Tibial artery (tissue), 4 donors: ENCODE measurements around the gene SMC1B.

ENCODE experiments used
- DNase-seq, 2 donors: peaks; one replicate each; pipeline ENCODE4 v3.0.0-alpha.2; 2019
- H3K27ac ChIP-seq, 2 donors: fragments of 200-600 bp; sonication (generic) in 1 of 2; 1 replicate in 1 of 2; 2 replicates in 1 of 2; pipeline ENCODE4 v1.5.1; 2018 to 2019; ENCODE audit warnings: mild to moderate bottlenecking in 1 of 2
- H3K27me3 ChIP-seq, 2 donors: fragments of 200-600 bp; sonication (generic) in 1 of 2; one replicate each; pipeline versions ENCODE4 v1.5.1 to v1.6.0; 2016 to 2019
- H3K36me3 ChIP-seq, 3 donors: fragments of 200-600 bp; sonication (generic) in 2 of 3; one replicate each; pipeline ENCODE4 v1.5.1; 2016 to 2019; ENCODE audit warnings: mild to moderate bottlenecking in 2 of 3
- H3K4me1 ChIP-seq, 4 donors: fragments of 200-600 bp; sonication (generic) in 2 of 4; 1 replicate in 3 of 4; 2 replicates in 1 of 4; pipeline ENCODE4 v1.5.1; 2016 to 2019
- H3K4me3 ChIP-seq, 2 donors: fragments of 200-600 bp; sonication (generic) in 1 of 2; 1 replicate in 1 of 2; 2 replicates in 1 of 2; pipeline ENCODE4 v1.5.1; 2018 to 2019; ENCODE audit warnings: mild to moderate bottlenecking in 2 of 2
- H3K9me3 ChIP-seq, 3 donors: fragments of 200-600 bp; sonication (generic) in 1 of 3; one replicate each; pipeline ENCODE4 v1.5.1; 2016 to 2019
- intact Hi-C: fragments of 100-400 bp; cut with DNase I; formaldehyde crosslinking; loops from one replicate; pipeline ENCODE4 v1.15.0; 2023; ENCODE audit warnings: low total_unique reads
- TF ChIP-seq, protein P1 (sequence below), 2 experiments: fragments of 200-600 bp in 1 of 2; fragments of 450-650 bp in 1 of 2; IDR thresholded peaks; one replicate each; pipeline ENCODE4 v1.5.1; 2017 to 2019; ENCODE audit warnings: antibody characterized with exemption in 2 of 2, mild to moderate bottlenecking in 1 of 2, moderate library complexity in 1 of 2

The SMC1B gene

DNA sequence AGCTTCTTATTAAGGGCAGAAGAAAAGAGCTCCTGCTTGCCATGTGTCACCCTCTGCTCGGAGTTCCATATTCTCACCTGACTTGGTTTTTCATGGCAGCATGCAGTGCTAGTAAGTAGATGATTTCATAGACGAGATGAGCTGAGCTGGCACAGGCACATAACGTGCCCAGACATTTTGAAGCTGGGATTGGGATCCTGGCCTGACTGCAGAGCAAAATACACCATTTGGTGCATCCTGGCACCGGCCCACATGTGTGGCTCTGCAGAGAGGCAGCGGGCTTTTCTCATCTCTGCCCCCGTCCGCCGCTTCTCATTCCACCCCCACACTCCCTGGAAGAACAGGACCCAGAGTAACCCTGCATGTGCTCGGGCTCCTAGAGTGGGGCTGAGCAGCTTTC lies 78.9 kb downstream of the SMC1B start:
- H3K9me3 ChIP-seq: no peaks in the 10 kb centered on the region
- DNase-seq: no peak
- peak overlapping the region in 1 of 2 donors; percentile 16 for H3K27ac ChIP-seq
- peaks cover 0 to 31% (median 12%) of the 10 kb centered on the region in 4 donors for H3K4me1 ChIP-seq
- no peak overlapping the region for H3K4me3 ChIP-seq
- H3K36me3 ChIP-seq: peaks cover 23 to 77% (median 59%) of the 10 kb centered on the region in 3 donors
- intact Hi-C loops: no loop called here
- TF ChIP-seq, protein P1, sequence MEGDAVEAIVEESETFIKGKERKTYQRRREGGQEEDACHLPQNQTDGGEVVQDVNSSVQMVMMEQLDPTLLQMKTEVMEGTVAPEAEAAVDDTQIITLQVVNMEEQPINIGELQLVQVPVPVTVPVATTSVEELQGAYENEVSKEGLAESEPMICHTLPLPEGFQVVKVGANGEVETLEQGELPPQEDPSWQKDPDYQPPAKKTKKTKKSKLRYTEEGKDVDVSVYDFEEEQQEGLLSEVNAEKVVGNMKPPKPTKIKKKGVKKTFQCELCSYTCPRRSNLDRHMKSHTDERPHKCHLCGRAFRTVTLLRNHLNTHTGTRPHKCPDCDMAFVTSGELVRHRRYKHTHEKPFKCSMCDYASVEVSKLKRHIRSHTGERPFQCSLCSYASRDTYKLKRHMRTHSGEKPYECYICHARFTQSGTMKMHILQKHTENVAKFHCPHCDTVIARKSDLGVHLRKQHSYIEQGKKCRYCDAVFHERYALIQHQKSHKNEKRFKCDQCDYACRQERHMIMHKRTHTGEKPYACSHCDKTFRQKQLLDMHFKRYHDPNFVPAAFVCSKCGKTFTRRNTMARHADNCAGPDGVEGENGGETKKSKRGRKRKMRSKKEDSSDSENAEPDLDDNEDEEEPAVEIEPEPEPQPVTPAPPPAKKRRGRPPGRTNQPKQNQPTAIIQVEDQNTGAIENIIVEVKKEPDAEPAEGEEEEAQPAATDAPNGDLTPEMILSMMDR (IDR thresholded peaks at IDR 0.05): no peak
- H3K27me3 ChIP-seq: no peaks in the 10 kb centered on the region

DNA sequence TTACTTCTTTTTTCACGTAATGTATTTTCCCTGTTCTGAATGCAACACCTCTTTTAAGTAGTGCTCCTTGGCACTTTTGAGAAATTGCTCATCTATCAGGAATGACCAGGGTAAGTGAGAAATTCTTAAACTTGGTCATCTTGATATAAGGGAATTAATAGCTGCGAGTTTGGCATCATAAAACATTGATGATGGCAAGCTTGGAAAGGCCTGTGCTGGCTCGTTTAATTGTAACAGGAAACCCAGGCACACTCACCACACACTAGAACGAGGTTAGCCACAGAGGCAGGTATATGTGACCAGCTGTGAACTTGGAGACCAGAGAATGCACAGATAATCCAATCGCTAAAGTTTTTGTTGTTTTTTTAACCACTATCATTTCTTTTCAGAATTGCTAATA lies 79.3 kb downstream of the SMC1B start:
- no peak for DNase-seq
- no peaks in the 10 kb centered on the region for H3K9me3 ChIP-seq
- peaks cover 24 to 78% (median 58%) of the 10 kb centered on the region in 3 donors for H3K36me3 ChIP-seq
- H3K4me3 ChIP-seq: no peak overlapping the region
- H3K27ac ChIP-seq: no peak overlapping the region
- TF ChIP-seq, protein P1 (IDR thresholded peaks at IDR 0.05): no peak
- intact Hi-C loops: no loop called here
- H3K27me3 ChIP-seq: no peaks in the 10 kb centered on the region
- peaks cover 0 to 31% (median 12%) of the 10 kb centered on the region in 4 donors for H3K4me1 ChIP-seq

DNA sequence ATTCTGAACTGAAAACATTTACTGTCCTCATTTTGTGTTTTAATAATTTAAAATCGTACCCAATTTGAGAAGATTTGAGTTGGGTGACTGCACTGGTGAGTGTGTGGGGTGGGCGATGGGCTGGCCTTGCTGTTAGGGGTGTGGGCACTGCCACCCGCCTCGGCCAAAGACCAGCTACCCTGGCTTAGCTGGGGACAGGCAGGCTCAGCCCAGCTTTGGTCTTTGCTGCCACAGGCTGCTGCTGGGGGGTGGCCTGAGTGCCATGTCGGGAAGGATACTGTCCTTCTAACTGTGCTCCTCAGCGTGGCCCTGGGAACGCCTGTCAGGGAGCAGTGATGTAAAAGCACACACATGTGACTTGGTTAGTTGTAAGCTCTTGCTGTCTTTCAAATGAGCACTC lies 81.4 kb downstream of the SMC1B start:
- Histone ChIP-seq H3K4me1 (peaks cover 0 to 24% (median 10%) of the 10 kb centered on the region in 4 donors), H3K27me3 (no peaks in the 10 kb centered on the region), H3K27ac (no peak overlapping the region), H3K9me3 (no peaks in the 10 kb centered on the region), H3K36me3 (peaks cover 19 to 84% (median 65%) of the 10 kb centered on the region in 3 donors), H3K4me3 (no peak overlapping the region)
- TF ChIP-seq, protein P1 (IDR thresholded peaks at IDR 0.05): no peak
- intact Hi-C loops: no loop called here
- no peak for DNase-seq

DNA sequence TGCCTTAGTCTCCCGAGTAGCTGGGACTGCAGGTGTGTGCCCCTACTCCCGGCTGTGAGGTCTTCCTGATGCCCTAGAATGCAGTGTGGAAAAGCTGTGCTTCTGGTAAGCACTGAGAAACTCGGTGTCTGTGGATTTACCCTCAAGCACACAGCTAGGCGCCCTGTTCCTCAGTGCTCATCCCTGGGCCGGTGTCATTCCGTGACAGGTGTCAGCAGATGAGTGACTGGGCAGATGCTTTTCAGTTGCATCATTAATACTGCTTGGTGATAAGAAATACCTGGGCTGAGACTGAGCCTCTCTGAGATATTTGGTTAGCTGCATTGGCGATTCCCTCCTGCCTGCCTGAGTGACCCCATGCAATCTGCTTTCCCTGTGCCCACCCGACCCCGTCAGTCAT lies 81.9 kb downstream of the SMC1B start:
- TF ChIP-seq, protein P1 (IDR thresholded peaks at IDR 0.05): no peak
- Histone ChIP-seq H3K27me3 (no peaks in the 10 kb centered on the region), H3K9me3 (no peaks in the 10 kb centered on the region), H3K27ac (no peak overlapping the region), H3K4me1 (peaks cover 0 to 19% (median 8%) of the 10 kb centered on the region in 4 donors), H3K4me3 (no peak overlapping the region), H3K36me3 (peaks cover 19 to 84% (median 65%) of the 10 kb centered on the region in 3 donors)
- intact Hi-C loops: no loop called here
- no peak for DNase-seq

DNA sequence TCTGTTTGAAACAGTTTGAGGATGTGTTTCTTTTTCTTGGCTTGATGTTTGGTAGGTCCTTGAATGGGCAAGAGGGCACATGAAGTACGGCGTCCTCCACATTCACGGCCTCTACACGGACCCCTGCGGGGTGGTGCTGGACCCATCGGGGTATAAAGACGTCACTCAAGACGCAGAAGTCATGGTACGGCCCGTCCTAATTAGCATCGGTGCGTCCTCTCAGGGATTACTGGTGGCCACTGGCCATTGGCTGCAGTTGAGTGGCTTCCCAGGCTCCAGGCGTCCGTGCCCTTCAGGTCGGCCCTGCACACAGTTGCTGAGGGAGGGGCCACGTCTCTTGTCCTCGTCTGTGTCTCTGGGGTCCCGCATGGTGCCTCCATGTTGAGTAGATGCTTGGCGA lies 82.9 kb downstream of the SMC1B start:
- H3K9me3 ChIP-seq: no peaks in the 10 kb centered on the region
- intact Hi-C loops: no loop called here
- no peak for DNase-seq
- TF ChIP-seq, protein P1 (IDR thresholded peaks at IDR 0.05): no peak
- H3K4me3 ChIP-seq: no peak overlapping the region
- H3K4me1 ChIP-seq: peaks cover 0 to 13% (median 5%) of the 10 kb centered on the region in 4 donors
- H3K27ac ChIP-seq: no peak overlapping the region
- H3K36me3 ChIP-seq: peaks cover 19 to 85% (median 61%) of the 10 kb centered on the region in 3 donors
- no peaks in the 10 kb centered on the region for H3K27me3 ChIP-seq

DNA sequence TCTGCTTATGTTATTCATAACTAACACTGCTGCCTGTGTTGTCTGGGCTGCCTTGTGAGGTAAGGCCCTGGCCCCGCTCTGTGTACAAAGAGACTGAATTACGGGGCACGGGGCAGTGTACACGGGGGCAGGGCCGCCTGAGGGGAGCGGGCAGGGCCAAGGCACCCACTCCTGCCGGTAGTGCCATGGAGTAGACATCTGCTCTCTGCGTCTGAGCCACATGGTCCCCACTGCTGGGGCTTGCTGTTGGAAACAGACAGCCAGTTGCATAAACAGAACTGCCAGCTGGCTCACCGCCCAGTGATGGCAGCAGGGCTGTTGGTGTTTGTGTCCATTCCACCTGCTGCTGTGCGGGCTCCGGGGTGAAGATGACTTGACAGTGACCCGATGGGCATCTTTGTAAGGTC lies 83.9 kb downstream of the SMC1B start:
- Histone ChIP-seq H3K27me3 (no peaks in the 10 kb centered on the region), H3K27ac (no peak overlapping the region), H3K9me3 (no peaks in the 10 kb centered on the region), H3K4me3 (no peak overlapping the region), H3K4me1 (peaks cover 0 to 3% (median under 1%) of the 10 kb centered on the region in 4 donors), H3K36me3 (peaks cover 19 to 84% (median 57%) of the 10 kb centered on the region in 3 donors)
- intact Hi-C loops: loop anchor here (10.0 kb wide), 1 partner anchor 105 kb away; no protein-coding TSS in a partner anchor
- TF ChIP-seq, protein P1 (IDR thresholded peaks at IDR 0.05): no peak
- DNase-seq: no peak
